H4 (cell line): ENCODE measurements around the gene TBC1D25. TPM values are rescaled to one million over a fixed set of nuclear protein-coding genes. Genes with fewer than 3 reads are reported as not detected.
A peak's percentile ranks its signal among the peaks of the same experiment; 100 is the strongest.
"Not testable (repeated sequence)": the region's sequence is repeated elsewhere in the genome, so short reads cannot be mapped to it uniquely, and the experiment has no call there.

Experiments used
- DNase-seq: peaks from one replicate; pipeline ENCODE4 v3.0.0-alpha.2; 2015; ENCODE audit warnings: low spot score
- total RNA-seq: library from RNA; depleted of rRNA; stranded (reverse); fragments of >200 nt; shearing (Covaris generic); gene quantifications from 2 replicates; pipeline ENCODE4 v1.2.3, GENCODE V29; 2014

Gene TBC1D25
- total RNA-seq, 1 experiment from 2014 or later, result 3.2 TPM

DNA sequence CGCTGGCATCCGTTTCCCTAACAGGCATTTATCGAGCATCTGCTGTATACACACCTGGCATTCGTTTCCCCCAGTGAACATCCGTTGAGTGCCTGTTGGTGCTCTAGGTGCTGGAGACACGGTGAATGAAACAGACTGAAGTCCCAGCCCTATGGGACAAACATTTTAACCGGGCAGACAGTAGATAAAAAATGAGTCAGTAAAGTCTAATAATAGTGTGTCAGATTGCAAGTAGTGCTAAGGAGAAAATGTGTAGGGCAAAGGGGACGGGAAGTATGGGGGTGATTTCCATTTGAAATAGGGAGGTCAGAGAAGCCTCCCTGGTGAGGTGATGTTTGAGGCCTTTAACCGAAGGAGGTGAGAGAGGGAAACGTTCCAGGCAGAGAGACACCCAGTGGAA, 23.2 kb upstream of the TBC1D25 start:
- no peak for DNase-seq

DNA sequence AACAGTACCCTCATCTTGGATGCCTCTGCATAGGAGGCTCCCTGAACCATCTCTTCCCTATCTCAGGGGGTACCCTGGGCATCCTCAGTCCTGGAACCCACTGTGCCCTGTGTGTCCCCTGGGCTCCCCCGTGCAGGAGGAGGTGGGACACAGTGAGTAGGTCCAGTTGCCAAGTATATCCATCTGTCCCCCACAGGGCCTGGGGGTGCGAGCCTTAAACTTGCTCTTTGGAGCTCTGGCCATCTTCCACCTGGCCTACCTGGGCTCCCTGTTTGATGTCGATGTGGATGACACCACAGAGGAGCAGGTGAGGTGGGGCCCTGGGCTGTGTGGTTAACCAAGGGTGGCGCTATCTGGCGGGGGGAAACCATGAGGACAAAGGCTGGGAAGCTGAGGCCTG, 22.5 kb upstream of the TBC1D25 start:
- DNase-seq, result no peak

DNA sequence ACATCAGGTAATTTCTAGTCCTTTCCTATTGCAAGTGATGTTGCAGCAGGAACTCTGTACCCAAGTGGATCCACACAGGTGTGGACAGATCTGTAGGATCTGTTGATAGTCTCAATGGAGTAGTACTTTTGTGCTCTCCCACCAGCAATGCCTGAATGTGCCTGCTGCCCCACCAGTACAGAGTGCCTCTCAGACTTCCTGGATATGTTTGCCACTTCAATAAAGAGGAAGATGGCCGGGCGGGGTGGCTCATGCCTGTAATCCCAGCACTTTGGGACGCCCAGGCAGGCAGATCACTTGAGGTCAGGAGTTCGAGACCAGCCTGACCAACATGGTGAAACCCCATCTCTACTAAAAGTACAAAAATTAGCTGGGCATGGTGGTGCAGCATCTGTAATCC, 20.0 kb upstream of the TBC1D25 start:
- DNase-seq, result not testable (repeated sequence)

DNA sequence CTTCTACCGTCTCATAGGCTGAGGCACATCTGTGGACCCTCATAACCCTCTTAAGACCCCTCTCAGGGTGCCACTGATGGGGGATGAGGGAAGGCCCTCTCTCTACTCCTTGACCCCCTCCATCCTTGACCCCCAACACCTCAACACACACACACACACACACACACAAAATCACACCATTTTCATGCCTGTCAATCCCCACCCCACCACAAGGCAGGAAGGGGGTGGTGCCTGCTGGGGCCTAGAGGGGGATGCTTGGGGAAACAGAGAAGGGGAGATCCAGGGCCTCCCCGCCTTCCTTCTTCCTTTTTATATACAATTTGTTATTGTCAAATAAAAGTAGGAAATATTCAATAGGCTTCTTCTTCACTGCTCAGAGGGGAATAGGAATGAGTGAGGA, 19.1 kb upstream of the TBC1D25 start:
- no peak for DNase-seq

DNA sequence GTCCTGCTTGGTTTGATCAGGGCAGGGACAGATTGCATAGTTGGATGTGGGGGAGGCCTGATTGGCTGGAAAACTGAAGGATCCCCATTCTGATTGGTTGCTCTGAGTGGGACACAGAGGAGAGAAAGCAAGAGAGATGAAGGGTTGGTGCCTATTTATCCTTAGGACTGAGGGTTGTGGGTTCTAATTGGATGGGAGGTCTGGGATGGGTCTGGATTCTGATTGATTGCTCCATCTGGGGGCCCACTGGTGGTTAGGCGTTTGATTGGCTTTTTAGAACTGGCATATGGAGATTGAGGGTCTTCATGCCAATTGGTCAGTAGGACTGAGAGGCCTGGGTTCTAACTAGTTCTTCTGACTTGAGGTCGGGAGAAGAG, 18.6 kb upstream of the TBC1D25 start:
- DNase-seq, result no peak

DNA sequence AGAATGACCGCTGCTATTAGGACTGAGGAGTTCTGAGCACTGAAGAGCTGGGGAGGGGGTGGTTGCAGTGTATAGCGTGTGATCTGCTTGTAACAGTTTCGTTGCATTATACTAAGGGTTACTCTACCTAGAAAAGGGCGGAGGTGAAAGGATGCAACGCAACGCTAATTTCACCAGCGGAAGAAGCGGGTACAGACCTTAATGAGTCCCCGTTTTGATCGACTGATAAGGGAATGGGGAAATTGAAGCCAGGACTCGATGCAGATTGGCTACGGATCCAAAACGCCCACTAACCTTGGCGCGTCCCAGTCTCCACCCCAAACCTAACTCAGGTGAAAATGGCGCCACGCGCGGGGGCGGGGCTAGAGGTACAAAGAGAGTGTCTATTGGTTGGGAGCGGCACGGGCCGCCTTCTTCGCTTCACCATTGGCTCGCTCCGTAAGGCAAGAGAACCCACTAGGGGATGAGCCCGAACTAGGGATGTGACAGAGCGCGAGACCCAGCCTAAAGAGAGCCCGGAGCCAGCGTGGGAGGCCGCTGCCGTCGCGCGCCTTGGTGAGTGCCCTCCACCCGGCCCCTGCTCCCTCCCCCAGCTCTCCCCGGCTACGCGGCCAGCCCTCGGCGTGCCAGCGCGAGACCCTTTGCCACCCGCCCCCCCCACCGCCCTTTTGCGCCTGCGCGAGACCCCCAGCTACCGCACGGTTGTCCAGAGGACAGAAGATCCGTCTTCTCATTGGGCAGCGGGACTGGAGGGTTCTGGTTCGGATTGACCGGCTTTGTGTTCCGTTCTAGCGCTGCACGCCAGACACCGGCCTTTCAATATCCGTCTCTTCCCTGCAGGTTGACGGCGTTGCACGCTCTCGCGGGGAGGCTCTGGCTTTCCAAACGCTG, 17.9 kb upstream of the TBC1D25 start, which contains the start of gene EBP:
TSS of gene EBP (plus strand) at position 456 of the 891 bp plus-strand sequence. CDS start 1,964 bp downstream, outside the sequence.
- DNase-seq, result peak; percentile 89

DNA sequence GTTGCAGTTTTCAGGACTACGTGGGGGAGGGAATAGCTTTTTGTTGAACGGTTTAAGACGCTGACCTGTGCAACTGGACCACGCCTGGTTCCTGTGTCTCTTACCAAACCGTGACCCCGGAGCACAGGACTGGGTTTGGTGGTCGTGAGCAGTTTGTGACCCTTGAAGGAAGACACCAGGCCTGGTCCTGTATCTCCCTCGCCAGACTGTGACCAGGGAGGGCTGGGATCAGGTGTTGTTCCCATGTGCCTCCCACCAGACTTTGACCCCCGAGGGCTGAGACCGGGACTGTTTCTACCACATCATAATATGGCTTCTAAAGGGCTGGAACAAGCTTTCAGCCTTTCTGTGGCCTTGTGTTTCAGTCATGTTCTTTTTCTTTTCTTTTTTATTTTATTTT, 17.2 kb upstream of the TBC1D25 start:
- DNase-seq, result no peak

DNA sequence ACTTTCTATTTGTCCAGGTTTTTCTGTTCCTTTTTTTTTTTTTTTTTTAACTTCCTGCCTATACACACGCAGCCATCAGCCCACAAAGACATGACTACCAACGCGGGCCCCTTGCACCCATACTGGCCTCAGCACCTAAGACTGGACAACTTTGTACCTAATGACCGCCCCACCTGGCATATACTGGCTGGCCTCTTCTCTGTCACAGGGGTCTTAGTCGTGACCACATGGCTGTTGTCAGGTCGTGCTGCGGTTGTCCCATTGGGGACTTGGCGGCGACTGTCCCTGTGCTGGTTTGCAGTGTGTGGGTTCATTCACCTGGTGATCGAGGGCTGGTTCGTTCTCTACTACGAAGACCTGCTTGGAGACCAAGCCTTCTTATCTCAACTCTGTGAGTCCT, 15.8 kb upstream of the TBC1D25 start:
- DNase-seq, result no peak

DNA sequence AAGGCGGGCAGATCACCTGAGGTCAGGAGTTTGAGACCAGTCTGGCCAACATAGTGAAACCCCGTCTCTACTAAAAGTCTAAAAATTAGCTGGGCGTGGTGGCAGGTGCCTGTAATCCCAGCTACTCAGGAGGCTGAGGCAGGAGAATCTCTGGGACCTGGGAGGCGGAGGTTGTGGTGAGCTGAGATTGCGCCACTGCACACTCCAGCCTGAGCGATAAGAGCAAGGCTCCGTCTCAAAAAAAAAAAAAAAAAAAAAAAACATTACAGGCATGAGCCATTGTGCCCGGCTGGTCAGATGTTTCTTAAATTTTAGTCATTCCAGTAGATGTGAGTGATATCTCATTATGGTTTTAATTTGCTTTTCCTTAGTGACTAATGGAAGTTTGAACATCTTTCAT, 13.7 kb upstream of the TBC1D25 start:
- DNase-seq, result not testable (repeated sequence)

DNA sequence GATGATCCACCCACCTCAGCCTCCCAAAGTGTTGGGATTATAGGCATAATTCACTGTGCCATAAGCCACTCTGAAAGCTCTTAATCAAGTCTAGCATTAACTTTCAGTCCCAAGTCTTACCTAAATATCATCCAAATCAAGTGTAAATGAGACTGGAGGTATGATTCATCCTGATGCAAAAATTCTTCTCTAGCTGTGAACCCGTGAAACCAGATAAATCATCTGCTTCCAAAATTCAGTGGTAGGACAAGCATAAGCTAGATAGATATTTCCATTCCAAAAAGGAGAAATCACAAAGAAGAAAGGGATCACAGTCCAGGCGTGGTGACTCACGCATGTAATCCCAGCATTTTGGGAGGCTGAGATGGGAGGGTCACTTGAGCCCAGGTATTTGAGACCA, 8.8 kb upstream of the TBC1D25 start:
- DNase-seq, result no peak

DNA sequence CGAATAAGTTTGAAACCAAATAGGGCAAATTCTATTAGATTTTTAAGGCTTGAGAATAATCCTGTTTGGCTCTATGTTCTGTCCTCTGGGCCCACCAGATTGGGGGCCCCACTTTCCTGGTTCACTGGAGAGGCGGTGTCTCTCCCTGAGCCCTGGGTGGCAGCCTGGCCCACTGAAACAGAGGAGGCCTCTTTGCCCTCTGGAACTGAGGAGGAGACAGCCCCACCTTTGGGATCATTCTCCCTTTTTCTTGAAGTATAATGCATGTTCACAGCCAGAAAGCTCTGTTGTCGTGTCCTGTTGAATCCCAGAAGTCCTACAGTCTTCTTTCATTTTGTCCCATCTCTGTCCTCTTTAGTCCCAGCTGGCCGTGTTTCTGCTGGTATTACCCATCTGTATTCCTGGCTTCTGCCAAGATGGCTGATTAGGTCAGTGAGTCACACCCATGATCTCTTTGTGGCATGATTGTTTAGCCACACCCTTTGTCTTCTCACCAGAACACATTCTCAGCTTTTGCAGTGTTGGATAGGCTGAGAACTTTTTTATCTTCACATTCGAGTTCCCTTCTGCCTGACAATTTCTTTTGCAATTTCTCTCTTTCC, 8.1 kb upstream of the TBC1D25 start:
- peak; percentile 76 for DNase-seq

DNA sequence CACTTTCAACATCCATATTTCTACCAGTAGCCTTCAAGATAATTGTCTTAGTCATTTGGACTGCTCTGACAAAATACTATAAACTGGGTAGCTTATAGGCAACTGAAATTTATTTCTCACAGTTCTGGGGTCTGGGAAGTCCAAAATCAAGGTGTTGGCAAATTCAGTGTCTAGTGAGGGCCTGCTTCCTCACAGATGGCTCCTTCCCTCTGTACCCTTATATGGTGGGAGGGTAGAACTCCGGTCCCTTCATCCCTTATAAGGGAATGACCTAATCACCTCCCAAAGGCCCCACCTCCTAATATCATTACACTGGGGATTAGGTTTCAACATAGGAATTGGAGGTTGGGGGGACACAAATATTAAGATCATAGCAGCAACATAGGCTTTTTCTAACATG, 7.4 kb upstream of the TBC1D25 start:
- no peak for DNase-seq

DNA sequence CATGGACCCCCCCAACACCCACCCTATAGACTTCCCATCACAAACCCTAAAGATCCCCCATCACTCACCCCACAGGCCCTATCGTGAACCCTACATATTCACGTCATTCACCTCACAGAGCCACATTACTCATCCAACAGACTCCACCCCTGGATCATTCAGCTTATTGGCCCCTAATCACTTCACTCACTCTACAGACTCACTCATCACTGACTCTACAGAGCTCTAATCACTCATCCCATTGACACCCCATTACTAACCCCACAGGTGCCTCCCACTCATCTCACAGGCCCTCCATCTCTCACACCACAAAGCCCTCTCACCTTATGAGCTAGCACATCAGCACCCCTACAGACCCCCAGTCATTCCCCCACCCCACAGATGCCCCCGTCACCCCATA, 6.3 kb upstream of the TBC1D25 start:
- DNase-seq, result no peak

DNA sequence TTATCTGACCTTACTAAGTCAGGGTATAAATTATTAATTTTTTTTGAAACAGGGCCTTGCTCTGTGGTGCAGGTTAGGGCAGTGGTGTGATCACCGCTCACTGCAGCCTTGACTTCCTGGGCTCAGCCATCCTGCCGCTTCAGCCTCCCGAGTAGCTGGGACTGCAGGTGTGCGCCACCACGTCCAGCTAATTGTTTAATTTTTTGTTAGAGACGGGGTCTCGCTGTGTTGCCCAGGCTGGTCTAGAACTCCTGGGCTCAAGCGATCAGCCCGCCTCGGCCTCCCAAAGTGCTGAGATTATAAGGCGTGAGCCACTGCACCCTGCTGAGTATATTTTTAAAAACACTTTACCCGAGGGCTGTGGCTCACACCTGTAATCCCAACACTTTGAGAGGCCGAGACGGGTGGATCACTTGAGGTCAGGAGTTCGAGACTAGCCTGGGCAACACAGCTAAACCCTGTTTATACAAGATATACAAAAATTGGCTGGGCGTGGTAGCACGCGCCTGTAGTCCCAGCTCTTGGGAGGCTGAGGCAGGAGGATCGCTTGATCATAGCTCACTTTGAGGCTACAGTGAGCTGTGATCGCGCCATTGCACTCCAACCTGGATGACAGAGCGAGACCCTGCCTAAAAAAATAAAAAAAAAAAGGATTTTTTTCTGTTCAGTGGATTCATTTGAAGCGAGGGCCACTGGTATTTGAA, 721 bp upstream of the TBC1D25 start:
- DNase-seq, result no peak

DNA sequence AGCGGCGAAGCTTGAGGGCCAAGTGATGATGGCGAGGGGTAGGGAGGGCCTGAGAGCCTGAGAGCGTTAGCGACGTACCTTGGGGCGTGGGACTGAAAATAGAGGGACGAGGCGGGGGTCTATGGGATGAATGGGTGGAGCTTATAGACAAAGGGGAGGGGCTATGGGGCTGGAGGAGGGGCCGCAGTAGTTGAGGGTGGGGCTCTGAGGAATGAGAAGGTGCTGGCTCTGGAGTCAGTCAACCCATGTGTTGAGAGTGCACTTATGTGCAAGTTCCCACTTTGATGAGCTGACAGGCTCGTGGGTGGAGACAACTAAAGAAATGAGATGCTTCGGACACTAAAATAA, 488 bp downstream of the TBC1D25 start:
- no peak for DNase-seq

DNA sequence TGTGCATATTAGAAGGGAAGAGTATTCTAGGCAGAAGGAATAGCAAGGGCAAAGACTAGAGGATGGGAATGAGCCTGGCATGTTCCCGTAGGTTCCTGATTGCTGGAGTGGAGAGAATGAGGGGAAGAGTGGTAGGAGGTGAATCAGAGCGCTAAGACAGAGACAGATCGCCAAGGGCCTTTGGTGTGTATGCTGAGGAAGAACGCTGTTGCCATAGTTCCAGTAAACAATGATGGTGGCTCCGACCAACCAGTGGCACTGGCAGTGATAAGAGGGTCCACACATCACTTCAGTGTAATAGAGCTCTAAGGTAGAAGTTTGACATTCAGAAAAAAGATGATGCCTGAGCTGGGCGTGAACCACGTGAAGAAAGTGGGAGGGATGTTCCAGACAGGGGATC, 966 bp downstream of the TBC1D25 start:
- DNase-seq, result no peak

DNA sequence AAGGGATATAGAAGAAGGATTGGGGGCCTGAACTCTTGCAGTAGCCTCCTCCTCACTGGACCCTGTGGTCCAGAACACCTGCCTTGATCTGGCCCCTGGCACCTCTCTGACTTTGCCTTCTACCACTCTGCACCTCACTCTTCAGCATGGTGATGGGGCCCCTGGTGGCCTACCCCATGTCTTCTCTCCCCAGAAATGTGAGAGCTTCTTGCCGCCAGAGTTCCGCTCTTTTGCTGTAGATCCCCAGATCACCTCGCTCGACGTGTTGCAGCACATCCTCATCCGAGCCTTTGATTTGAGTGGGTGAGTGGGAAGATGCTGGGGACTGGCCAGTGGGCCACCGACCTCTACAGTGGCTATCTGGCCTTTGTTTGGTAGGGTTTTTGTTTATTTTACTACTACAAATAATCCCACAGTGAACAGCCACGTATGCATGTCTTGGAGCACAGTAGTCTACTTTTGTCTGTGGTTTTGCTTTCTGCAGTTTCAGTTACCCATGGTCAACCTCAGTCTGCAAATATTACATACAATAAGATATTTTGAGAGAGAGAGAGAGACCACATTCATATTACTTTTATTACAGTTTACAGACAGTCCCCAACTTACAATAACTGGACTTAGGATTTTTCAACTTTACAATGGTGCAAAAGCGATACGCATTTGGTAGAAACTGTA, 1.8 kb downstream of the TBC1D25 start:
- no peak for DNase-seq

DNA sequence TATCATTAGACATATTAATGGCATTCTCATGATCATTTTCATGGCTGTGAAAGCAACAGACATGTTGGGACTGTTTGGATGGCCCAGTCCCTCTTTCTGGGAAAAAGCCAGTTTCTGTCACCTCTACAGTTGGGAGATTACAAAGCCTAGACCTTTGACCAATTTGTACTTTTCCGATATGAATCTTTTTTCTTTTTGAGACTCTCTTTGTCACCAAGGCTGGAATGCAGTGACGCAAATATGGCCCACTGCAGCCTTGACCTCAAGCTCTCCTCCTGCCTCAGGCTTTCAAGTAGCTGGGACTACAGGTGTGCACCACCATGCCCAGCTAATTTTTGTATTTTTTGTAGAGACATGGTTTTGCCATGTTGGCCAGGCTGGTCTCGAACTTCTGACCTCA, 9.4 kb downstream of the TBC1D25 start:
- no peak for DNase-seq

DNA sequence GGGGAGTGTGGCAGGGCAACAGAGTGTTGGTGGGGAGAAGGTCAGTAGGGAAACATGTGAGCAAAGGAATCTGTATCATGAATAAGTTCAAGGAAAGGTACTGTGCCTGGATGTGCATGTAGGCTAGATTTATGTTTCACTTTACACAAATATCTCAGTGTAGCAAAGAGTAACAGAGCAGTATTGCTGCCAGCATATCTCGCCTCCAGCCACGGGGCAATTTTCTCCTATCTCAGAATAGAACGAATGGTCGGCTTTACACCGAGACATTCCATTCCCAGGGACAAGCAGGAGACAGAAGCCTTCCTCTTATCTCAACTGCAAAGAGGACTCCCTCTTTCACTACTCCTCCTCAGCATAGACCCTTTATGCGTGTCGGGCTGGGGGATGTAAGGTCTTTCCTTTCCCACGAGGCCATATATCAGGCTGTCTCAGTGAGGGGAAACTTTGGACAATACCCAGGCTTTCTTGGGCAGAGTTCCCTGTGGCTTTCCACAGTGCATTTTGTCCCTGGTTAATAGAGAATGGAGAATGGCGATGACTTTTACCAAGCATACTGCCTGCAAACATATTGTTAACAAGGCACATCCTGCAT, 16.3 kb downstream of the TBC1D25 start:
- not testable (repeated sequence) for DNase-seq

DNA sequence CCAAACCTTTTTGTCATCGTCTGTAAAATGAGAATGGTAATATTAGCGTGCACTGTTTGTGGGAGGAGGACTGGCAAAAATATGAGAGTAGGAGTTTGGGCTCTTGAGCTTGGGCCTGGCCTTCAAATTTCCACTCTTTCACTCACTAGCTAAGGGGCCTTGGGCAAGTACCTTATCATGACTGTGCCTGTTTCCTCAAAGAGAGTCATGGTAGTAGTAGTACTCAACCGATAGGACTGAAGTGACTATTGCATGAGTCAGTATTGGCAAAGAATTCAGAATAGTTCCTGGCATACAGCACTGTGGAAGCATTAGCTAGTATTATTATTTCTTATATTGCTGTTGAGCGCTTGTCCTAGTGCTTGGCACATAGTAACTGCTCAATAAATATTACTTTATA, 18.8 kb downstream of the TBC1D25 start:
- no peak for DNase-seq

DNA sequence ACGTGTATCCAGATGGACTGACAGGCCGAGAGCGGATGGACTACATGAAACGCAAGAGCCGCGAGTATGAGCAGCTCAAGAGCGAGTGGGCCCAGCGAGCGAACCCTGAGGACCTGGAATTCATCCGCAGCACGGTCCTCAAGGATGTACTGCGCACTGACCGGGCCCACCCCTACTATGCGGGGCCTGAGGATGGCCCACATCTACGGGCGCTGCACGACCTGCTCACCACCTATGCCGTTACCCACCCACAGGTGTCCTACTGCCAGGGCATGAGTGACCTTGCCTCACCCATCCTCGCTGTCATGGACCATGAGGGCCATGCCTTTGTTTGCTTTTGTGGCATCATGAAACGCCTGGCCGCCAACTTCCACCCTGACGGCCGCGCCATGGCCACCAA, 20.1 kb downstream of the TBC1D25 start:
- DNase-seq, result no peak

DNA sequence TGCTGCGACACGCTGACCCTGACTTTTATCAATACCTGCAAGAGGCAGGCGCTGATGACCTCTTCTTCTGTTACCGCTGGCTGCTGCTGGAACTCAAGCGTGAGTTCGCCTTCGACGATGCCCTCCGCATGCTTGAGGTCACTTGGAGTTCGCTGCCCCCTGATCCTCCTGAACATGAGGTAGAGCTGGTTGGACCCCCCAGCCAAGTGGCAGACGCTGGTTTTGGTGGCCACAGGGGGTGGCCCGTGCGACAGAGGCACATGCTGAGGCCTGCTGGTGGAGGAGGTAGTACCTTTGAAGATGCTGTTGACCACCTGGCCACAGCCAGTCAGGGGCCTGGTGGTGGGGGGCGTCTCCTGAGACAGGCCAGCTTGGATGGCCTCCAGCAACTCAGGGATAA, 20.5 kb downstream of the TBC1D25 start:
- DNase-seq, result no peak
